ENCODE results near the gene SEC24D. TPM values are rescaled to one million over a fixed set of nuclear protein-coding genes. Genes with fewer than 3 reads are reported as not detected.

SEC24D gene
- total and polyA plus RNA-seq, 9 of the 15 experiments (the other 6 are each of a cell fraction or from before 2014, with no cell fraction given) = 7.1 to 22.5 (median 11.3) TPM

- TF ChIP-seq, protein P1, sequence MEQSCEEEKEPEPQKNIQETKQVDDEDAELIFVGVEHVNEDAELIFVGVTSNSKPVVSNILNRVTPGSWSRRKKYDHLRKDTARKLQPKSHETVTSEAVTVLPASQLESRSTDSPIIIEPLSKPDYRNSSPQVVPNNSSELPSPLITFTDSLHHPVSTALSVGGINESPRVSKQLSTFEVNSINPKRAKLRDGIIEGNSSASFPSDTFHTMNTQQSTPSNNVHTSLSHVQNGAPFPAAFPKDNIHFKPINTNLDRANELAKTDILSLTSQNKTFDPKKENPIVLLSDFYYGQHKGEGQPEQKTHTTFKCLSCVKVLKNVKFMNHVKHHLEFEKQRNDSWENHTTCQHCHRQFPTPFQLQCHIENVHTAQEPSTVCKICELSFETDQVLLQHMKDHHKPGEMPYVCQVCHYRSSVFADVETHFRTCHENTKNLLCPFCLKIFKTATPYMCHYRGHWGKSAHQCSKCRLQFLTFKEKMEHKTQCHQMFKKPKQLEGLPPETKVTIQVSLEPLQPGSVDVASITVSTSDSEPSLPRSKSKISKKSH (CRISPR knock-in tag; IDR thresholded peaks at IDR 0.05) = no peak
- TF ChIP-seq NR0B1 (IDR thresholded peaks at IDR 0.05; ENCODE audit: partially characterized antibody) = no peak
- no peak for TF ChIP-seq BRCA1 (IDR thresholded peaks at IDR 0.05)
- no peak for TF ChIP-seq BRCA1 (CRISPR knock-in tag; IDR thresholded peaks at IDR 0.05)
- TF ChIP-seq EWSR1 (IDR thresholded peaks at IDR 0.05; ENCODE audit: borderline replicate concordance, low read depth, partially characterized antibody) = no peak
- TF ChIP-seq, protein P2, sequence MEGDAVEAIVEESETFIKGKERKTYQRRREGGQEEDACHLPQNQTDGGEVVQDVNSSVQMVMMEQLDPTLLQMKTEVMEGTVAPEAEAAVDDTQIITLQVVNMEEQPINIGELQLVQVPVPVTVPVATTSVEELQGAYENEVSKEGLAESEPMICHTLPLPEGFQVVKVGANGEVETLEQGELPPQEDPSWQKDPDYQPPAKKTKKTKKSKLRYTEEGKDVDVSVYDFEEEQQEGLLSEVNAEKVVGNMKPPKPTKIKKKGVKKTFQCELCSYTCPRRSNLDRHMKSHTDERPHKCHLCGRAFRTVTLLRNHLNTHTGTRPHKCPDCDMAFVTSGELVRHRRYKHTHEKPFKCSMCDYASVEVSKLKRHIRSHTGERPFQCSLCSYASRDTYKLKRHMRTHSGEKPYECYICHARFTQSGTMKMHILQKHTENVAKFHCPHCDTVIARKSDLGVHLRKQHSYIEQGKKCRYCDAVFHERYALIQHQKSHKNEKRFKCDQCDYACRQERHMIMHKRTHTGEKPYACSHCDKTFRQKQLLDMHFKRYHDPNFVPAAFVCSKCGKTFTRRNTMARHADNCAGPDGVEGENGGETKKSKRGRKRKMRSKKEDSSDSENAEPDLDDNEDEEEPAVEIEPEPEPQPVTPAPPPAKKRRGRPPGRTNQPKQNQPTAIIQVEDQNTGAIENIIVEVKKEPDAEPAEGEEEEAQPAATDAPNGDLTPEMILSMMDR (IDR thresholded peaks at IDR 0.05 in 2 of 3, conservative IDR thresholded peaks at IDR 0.05 in 1 of 3; ENCODE audit: insufficient read depth in 2 of 3, low read depth in 1 of 3, low read length in 3 of 3) = no peak
- TF ChIP-seq SFPQ (IDR thresholded peaks at IDR 0.05; ENCODE audit: low read depth, low read length) = no peak
- TF ChIP-seq ZNF217 (CRISPR knock-in tag; IDR thresholded peaks at IDR 0.05) = no peak
- TF ChIP-seq TFAM (CRISPR knock-in tag; conservative IDR thresholded peaks at IDR 0.05) = no peak
- no peak for TF ChIP-seq CC2D1A (IDR thresholded peaks at IDR 0.05)
- TF ChIP-seq, protein P3, sequence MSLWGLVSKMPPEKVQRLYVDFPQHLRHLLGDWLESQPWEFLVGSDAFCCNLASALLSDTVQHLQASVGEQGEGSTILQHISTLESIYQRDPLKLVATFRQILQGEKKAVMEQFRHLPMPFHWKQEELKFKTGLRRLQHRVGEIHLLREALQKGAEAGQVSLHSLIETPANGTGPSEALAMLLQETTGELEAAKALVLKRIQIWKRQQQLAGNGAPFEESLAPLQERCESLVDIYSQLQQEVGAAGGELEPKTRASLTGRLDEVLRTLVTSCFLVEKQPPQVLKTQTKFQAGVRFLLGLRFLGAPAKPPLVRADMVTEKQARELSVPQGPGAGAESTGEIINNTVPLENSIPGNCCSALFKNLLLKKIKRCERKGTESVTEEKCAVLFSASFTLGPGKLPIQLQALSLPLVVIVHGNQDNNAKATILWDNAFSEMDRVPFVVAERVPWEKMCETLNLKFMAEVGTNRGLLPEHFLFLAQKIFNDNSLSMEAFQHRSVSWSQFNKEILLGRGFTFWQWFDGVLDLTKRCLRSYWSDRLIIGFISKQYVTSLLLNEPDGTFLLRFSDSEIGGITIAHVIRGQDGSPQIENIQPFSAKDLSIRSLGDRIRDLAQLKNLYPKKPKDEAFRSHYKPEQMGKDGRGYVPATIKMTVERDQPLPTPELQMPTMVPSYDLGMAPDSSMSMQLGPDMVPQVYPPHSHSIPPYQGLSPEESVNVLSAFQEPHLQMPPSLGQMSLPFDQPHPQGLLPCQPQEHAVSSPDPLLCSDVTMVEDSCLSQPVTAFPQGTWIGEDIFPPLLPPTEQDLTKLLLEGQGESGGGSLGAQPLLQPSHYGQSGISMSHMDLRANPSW (CRISPR knock-in tag; IDR thresholded peaks at IDR 0.05) = no peak
Measured at GRCh38 chr4:118835571-118836300, at the start of gene SEC24D (continued).
